ENCODE measurements around the gene CKM. TPM values are rescaled to one million over a fixed set of nuclear protein-coding genes. Genes with fewer than 3 reads are reported as not detected.

CKM gene
- total RNA-seq, result not detected in 2 replicates
- long read RNA-seq, partial matches to known transcripts, result 0 of 1 reads
- long read RNA-seq, other reads (novel, unspliced or antisense), result 1 of 1 reads

- Mint-ChIP-seq H3K4me1 (peaks cover 24% of the 10 kb centered on the region), H3K27ac (ENCODE audit: unreplicated experiment) (no peak within 1 kb of the TSS), H3K4me3 (no peak within 1 kb of the TSS), H3K9me3 (no peaks in the 10 kb centered on the region), H3K36me3 (ENCODE audit: low read depth) (no peaks in the 10 kb centered on the region), H3K27me3 (ENCODE audit: low read depth) (peaks cover 33% of the 10 kb centered on the region)
- DNase-seq (ENCODE audit: low read depth, low spot score), result no peak
- TF ChIP-seq, protein P1, sequence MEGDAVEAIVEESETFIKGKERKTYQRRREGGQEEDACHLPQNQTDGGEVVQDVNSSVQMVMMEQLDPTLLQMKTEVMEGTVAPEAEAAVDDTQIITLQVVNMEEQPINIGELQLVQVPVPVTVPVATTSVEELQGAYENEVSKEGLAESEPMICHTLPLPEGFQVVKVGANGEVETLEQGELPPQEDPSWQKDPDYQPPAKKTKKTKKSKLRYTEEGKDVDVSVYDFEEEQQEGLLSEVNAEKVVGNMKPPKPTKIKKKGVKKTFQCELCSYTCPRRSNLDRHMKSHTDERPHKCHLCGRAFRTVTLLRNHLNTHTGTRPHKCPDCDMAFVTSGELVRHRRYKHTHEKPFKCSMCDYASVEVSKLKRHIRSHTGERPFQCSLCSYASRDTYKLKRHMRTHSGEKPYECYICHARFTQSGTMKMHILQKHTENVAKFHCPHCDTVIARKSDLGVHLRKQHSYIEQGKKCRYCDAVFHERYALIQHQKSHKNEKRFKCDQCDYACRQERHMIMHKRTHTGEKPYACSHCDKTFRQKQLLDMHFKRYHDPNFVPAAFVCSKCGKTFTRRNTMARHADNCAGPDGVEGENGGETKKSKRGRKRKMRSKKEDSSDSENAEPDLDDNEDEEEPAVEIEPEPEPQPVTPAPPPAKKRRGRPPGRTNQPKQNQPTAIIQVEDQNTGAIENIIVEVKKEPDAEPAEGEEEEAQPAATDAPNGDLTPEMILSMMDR (conservative IDR thresholded peaks at IDR 0.05), result no peak
These were observed at the start of gene CKM for GRCh38 chr19:45322744-45323281. TSS of gene CKM (minus strand) at chr19:45322875. CDS start at chr19:45319713, 3,162 bp downstream.

DNA sequence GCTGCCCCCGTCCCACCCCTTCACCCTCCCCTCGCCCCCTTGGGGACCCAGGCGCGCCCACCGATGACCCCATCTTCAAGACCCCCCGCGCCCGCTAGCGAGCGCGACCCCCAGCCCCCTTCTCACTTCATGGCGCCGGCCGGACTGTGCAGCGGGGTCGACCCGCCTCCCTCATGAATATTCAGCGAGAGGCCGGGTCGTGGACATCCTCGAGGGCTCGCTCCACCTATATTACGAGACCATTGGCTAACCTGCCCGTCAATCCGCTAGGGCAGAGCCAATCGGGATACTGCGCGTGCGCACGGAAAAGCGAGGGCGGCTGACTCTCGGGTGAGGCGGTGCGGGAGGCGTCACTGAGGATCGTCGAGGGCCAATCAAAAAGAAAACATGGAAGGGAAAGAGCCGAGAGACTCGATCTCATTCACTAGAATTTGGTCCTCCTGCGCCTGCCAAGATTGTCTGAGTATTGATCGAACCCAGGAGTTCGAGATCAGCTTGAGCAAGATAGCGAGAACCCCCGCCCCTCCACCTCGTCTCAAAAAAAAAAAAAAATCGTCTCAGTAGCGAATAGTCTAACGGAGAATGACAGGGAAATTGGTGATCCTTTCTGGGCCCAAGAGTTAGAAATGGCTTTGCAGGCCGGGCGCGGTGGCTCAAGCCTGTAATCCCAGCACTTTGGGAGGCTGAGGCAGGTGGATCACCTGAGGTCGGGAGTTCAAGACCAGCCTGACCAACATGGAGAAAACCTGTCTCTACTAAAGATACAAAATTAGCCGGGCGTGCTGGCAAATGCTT lies 47.9 kb upstream of the CKM start, which contains the start of gene ERCC2:
Gene ERCC2 (minus strand): TSS at position 164 of the 795 bp plus-strand sequence. CDS start 33 bp downstream, at position 131.
- no peaks in the 10 kb centered on the region for H3K36me3 Mint-ChIP-seq (ENCODE audit: low read depth)
- no peaks in the 10 kb centered on the region for H3K9me3 Mint-ChIP-seq
- H3K4me3 Mint-ChIP-seq, result peak within 1 kb of the TSS; percentile 91
- H3K27ac Mint-ChIP-seq (ENCODE audit: unreplicated experiment), result peak within 1 kb of the TSS; percentile 100
- TF ChIP-seq, protein P1 (conservative IDR thresholded peaks at IDR 0.05), result no peak
- peaks cover 22% of the 10 kb centered on the region for H3K4me1 Mint-ChIP-seq
- DNase-seq (ENCODE audit: low read depth, low spot score), result peak; percentile 100
- no peaks in the 10 kb centered on the region for H3K27me3 Mint-ChIP-seq (ENCODE audit: low read depth)

DNA sequence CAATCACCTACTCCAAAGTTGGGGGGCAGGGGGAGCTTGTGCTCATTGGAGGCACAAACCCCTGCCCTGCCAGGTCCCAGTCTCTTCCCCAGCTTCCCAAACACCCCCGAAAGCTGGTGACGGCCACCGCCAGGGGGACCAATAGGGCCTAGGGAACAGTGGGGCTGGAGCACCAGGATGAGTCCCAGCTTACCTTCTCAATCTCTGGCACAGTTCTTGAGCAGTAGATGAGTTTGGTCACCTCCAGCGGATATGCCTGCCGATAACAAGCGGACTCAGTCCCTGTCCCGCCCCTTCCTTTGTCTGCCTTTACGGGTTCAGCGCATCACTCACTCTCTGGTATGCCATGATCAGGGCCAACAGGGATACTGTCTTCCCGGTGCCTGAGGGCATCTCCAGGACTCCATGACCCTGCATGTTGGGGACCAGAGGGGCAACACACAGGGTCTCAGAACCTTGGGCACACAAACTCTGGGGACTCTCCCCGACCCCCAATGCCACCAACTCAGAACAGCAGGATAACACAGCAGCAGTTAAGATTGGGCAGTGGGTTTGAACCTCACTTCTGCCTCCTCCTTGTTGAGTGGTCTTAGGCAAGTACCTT lies 46.2 kb upstream of the CKM start:
- H3K36me3 Mint-ChIP-seq (ENCODE audit: low read depth), result no peaks in the 10 kb centered on the region
- H3K4me3 Mint-ChIP-seq, result peak overlapping the region; percentile 86
- no peak for DNase-seq (ENCODE audit: low read depth, low spot score)
- no peaks in the 10 kb centered on the region for H3K9me3 Mint-ChIP-seq
- TF ChIP-seq, protein P1 (conservative IDR thresholded peaks at IDR 0.05), result no peak
- peaks cover 22% of the 10 kb centered on the region for H3K4me1 Mint-ChIP-seq
- no peaks in the 10 kb centered on the region for H3K27me3 Mint-ChIP-seq (ENCODE audit: low read depth)
- H3K27ac Mint-ChIP-seq (ENCODE audit: unreplicated experiment), result peak overlapping the region; percentile 12

- H3K9me3 Mint-ChIP-seq, result no peaks in the 10 kb centered on the region
- H3K27me3 Mint-ChIP-seq (ENCODE audit: low read depth), result no peaks in the 10 kb centered on the region
- H3K4me3 Mint-ChIP-seq, result peak overlapping the region; percentile 20
- H3K4me1 Mint-ChIP-seq, result peaks cover 22% of the 10 kb centered on the region
- TF ChIP-seq, protein P1 (conservative IDR thresholded peaks at IDR 0.05), result no peak
- DNase-seq (ENCODE audit: low read depth, low spot score), result no peak
- no peaks in the 10 kb centered on the region for H3K36me3 Mint-ChIP-seq (ENCODE audit: low read depth)
- no peak overlapping the region for H3K27ac Mint-ChIP-seq (ENCODE audit: unreplicated experiment)
These were observed 45.5 kb upstream of the CKM start for GRCh38 chr19:45368127-45368526.

GRCh38 chr19:45364696-45365095 lies 42.0 kb upstream of the CKM start:
- TF ChIP-seq, protein P1 (conservative IDR thresholded peaks at IDR 0.05), result no peak
- Mint-ChIP-seq H3K9me3 (no peaks in the 10 kb centered on the region), H3K4me3 (no peak overlapping the region), H3K27me3 (ENCODE audit: low read depth) (no peaks in the 10 kb centered on the region), H3K4me1 (peaks cover 12% of the 10 kb centered on the region), H3K27ac (ENCODE audit: unreplicated experiment) (peak overlapping the region; percentile 67), H3K36me3 (ENCODE audit: low read depth) (no peaks in the 10 kb centered on the region)
- DNase-seq (ENCODE audit: low read depth, low spot score), result no peak
